ENCODE measurements around the gene HIRA. TPM values are rescaled to one million over a fixed set of nuclear protein-coding genes. Genes with fewer than 3 reads are reported as not detected.
"Not testable (repeated sequence)": the region's sequence is repeated elsewhere in the genome, so short reads cannot be mapped to it uniquely, and the experiment has no call there.

Gene HIRA
- total and polyA plus RNA-seq, 2 experiments from 2014 or later, result 2.7 to 18.6 TPM

DNA sequence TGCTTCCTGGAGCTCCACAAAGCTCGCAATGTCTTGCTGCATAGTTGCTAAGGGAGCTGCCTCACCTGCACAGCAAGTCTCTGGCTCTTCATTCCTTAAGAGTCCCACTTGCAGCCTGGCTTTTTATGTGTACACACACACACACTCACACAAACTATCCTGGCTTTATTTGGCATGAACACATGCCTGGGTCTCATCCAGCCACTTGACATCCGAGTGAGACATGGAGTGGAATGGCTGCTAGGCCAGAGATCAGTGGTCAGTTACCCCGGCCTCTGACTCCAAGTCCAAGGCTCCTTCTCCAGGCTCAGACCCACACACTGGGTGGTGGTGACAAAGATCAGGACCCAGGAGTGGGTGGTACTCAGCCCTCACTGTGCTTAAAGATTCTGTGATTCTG is 102.1 kb downstream of the HIRA start:
- 0 out of 2 replicates have a peak, but pooled peaks cover 7% of the 10 kb centered on the region for H3F3A ChIP-seq (ENCODE audit: insufficient read depth)
- no peaks in the 10 kb centered on the region for H3K4me1 ChIP-seq (ENCODE audit: insufficient read depth)
- H3K9me3 ChIP-seq (ENCODE audit: low read depth), result no peaks in the 10 kb centered on the region
- no peak for DNase-seq
- in situ Hi-C loops (cut with MboI), result no loop called here
- peaks cover 24% of the 10 kb centered on the region; the same call in 1 of the 2 replicates for H3K36me3 ChIP-seq (ENCODE audit: low read depth)
- H3K4me3 ChIP-seq, result no peak overlapping the region
- TF ChIP-seq EZH2 (IDR thresholded peaks at IDR 0.05; ENCODE audit: insufficient read depth, poor library complexity, severe bottlenecking) (no peak), EZH2phosphoT487 (IDR thresholded peaks at IDR 0.05; ENCODE audit: insufficient read depth, low read depth) (no peak)
- H3K79me2 ChIP-seq (ENCODE audit: insufficient read depth), result no peaks in the 10 kb centered on the region
- no peaks in the 10 kb centered on the region for H3K27me3 ChIP-seq (replicated peaks; ENCODE audit: insufficient read depth)
- H2AFZ ChIP-seq, result no peak overlapping the region
- 98 to 100% methylated on average over 3 of the region's 3 CpGs for WGBS, 2 experiments (ENCODE audit: low coverage in 1 of 2, low lambda C conversion rate in 2 of 2, missing lambda C conversion rate in 2 of 2)
- no peaks in the 10 kb centered on the region for H3K9me2 ChIP-seq (ENCODE audit: insufficient read depth)
- H3K27ac ChIP-seq, result no peak overlapping the region
- no peaks in the 10 kb centered on the region for H4K20me1 ChIP-seq (ENCODE audit: insufficient read depth)
- no peak overlapping the region for H3K4me2 ChIP-seq (ENCODE audit: unreplicated experiment)
- H3K9ac ChIP-seq, result no peak overlapping the region

DNA sequence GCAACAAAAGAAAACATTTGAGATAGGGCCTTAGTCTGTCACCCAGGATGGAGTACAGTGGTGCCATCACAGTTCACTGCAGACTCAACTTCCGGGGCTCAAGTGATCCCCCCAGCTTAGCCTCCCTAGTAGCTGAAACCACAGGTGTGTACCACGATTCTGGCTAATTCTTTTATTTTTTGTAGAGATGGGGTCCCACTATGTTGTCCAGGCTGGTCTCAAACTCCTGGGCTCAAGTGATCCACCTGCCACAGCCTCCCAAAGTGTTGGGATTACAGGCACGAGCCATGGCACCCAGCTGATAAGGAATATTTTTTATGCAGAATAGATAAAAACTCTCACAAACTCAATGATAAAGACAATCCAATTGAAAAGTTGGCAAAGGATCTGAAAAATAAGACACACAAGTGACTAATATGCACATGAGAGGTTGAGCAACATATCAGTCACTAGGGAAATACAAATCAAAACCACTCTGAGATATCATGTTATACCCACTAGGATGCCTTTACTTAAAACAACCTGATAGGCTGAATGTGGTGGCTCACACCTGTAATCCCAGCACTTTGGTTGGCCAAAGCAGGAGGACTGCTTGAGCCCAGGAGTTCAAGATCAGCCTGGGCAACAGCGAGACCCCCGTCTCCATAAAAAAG is 106.1 kb downstream of the HIRA start:
- Histone ChIP-seq H4K20me1 (ENCODE audit: insufficient read depth) (no peaks in the 10 kb centered on the region), H3K27me3 (replicated peaks; ENCODE audit: insufficient read depth) (no peaks in the 10 kb centered on the region), H3K4me2 (ENCODE audit: unreplicated experiment) (no peak overlapping the region), H3K4me1 (ENCODE audit: insufficient read depth) (no peaks in the 10 kb centered on the region), H3K79me2 (ENCODE audit: insufficient read depth) (no peaks in the 10 kb centered on the region), H3F3A (ENCODE audit: insufficient read depth) (0 out of 2 replicates have a peak, but pooled peaks cover 7% of the 10 kb centered on the region), H3K36me3 (ENCODE audit: low read depth) (peaks cover 10% of the 10 kb centered on the region; the same call in 1 of the 2 replicates), H3K9me2 (ENCODE audit: insufficient read depth) (no peaks in the 10 kb centered on the region), H3K4me3 (no peak overlapping the region), H3K9ac (no peak overlapping the region), H3K9me3 (ENCODE audit: low read depth) (no peaks in the 10 kb centered on the region), H2AFZ (no peak overlapping the region), H3K27ac (no peak overlapping the region)
- TF ChIP-seq EZH2phosphoT487 (IDR thresholded peaks at IDR 0.05; ENCODE audit: insufficient read depth, low read depth) (no peak), EZH2 (IDR thresholded peaks at IDR 0.05; ENCODE audit: insufficient read depth, poor library complexity, severe bottlenecking) (no peak)
- peak; percentile 39 for DNase-seq
- in situ Hi-C loops (cut with MboI), result no loop called here
- WGBS, 2 experiments (ENCODE audit: low coverage in 1 of 2, low lambda C conversion rate in 2 of 2, missing lambda C conversion rate in 2 of 2), result 94% methylated on average over 5 of the region's 5 CpGs

DNA sequence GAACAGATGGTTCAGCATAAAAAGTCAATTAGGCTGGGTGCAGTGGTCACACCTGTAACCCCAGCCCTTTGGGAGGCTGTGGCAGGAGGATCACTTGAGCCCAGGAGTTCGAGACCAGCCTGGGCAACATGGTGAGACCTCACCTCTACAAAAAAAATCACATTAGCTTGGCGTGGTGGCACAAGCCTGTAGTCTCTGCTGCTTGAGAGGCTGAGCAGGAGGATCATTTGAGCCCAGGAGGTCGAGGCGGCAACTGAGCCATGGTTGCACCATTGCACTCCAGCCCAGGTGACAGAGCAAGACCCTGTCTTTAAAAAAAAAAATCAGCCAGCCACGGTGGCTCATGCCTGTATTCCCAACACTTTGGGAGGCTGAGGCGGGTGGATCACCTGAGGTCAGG is 108.1 kb downstream of the HIRA start:
- H3F3A ChIP-seq (ENCODE audit: insufficient read depth); H3K27me3 ChIP-seq (replicated peaks; ENCODE audit: insufficient read depth); H3K79me2 ChIP-seq (ENCODE audit: insufficient read depth); H3K36me3 ChIP-seq (ENCODE audit: low read depth); H3K9me3 ChIP-seq (ENCODE audit: low read depth); H3K9me2 ChIP-seq (ENCODE audit: insufficient read depth); H3K4me1 ChIP-seq (ENCODE audit: insufficient read depth); H4K20me1 ChIP-seq (ENCODE audit: insufficient read depth); DNase-seq; H3K4me3 ChIP-seq; H3K4me2 ChIP-seq (ENCODE audit: unreplicated experiment); H3K9ac ChIP-seq; H3K27ac ChIP-seq; H2AFZ ChIP-seq: not testable (repeated sequence)
- 84 to 89% methylated on average over 6 of the region's 6 CpGs for WGBS, 2 experiments (ENCODE audit: low coverage in 1 of 2, low lambda C conversion rate in 2 of 2, missing lambda C conversion rate in 2 of 2)
- in situ Hi-C loops (cut with MboI), result loop anchor here (25.0 kb wide), 1 partner anchor 314 kb away; no protein-coding TSS in a partner anchor

DNA sequence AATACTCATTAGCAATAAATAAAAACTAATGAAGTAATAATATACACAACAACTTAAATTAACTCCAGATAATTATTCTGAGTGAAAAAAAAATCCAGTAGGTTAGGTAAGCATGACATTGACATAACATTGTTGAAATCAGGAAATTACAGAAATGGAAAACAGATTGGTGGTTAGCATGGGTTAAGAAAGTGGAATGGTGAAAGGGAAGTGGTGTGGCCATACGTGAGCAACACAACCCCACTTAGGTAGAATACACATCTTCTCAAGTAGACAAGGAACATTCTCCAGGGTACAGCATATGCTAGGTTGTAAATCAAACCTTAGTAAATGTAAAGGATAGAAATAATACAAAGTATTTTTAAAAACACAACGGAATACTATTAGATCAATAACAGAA is 109.8 kb downstream of the HIRA start:
- no peak overlapping the region for H3K4me2 ChIP-seq (ENCODE audit: unreplicated experiment)
- no peak overlapping the region for H2AFZ ChIP-seq
- no peak overlapping the region for H3K9ac ChIP-seq
- no peaks in the 10 kb centered on the region for H3K27me3 ChIP-seq (replicated peaks; ENCODE audit: insufficient read depth)
- no peaks in the 10 kb centered on the region for H3K9me2 ChIP-seq (ENCODE audit: insufficient read depth)
- no peaks in the 10 kb centered on the region for H3K9me3 ChIP-seq (ENCODE audit: low read depth)
- H3K36me3 ChIP-seq (ENCODE audit: low read depth), result no peaks in the 10 kb centered on the region
- 65 to 83% methylated on average over 2 of the region's 2 CpGs for WGBS, 2 experiments (ENCODE audit: low coverage in 1 of 2, low lambda C conversion rate in 2 of 2, missing lambda C conversion rate in 2 of 2)
- 0 out of 2 replicates have a peak, but pooled peaks cover 7% of the 10 kb centered on the region for H3F3A ChIP-seq (ENCODE audit: insufficient read depth)
- H3K27ac ChIP-seq, result no peak overlapping the region
- no peak for DNase-seq
- H3K79me2 ChIP-seq (ENCODE audit: insufficient read depth), result no peaks in the 10 kb centered on the region
- in situ Hi-C loops (cut with MboI), result loop anchor here (25.0 kb wide), 1 partner anchor 316 kb away; no protein-coding TSS in a partner anchor
- H3K4me1 ChIP-seq (ENCODE audit: insufficient read depth), result no peaks in the 10 kb centered on the region
- H4K20me1 ChIP-seq (ENCODE audit: insufficient read depth), result no peaks in the 10 kb centered on the region
- TF ChIP-seq EZH2 (IDR thresholded peaks at IDR 0.05; ENCODE audit: insufficient read depth, poor library complexity, severe bottlenecking), result no peak
- TF ChIP-seq EZH2phosphoT487 (IDR thresholded peaks at IDR 0.05; ENCODE audit: insufficient read depth, low read depth), result no peak
- H3K4me3 ChIP-seq, result no peak overlapping the region

DNA sequence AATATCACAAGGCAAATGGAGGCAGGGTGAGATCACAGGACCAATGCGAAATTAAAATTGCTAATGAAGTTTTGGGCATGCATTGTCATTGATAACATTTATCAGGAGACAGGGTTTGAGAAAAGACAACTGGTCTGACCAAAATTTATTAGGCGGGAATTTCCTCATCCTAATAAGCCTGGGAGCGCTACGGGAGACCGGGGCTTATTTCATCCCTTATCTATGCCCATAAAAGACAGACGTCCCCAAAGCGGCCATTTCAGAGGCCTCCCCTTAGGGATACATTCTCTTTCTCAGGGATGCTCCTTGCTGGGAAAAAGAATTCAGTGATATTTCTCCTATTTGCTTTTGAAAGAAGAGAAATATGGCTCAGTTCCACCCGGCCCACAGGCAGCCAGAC is 111.4 kb downstream of the HIRA start:
- not testable (repeated sequence) for H2AFZ ChIP-seq; H3K79me2 ChIP-seq (ENCODE audit: insufficient read depth); H3K9me3 ChIP-seq (ENCODE audit: low read depth); H3K4me3 ChIP-seq; H3F3A ChIP-seq (ENCODE audit: insufficient read depth); H3K4me1 ChIP-seq (ENCODE audit: insufficient read depth); H3K9ac ChIP-seq; H3K4me2 ChIP-seq (ENCODE audit: unreplicated experiment); DNase-seq; H3K36me3 ChIP-seq (ENCODE audit: low read depth); H3K9me2 ChIP-seq (ENCODE audit: insufficient read depth); H3K27me3 ChIP-seq (replicated peaks; ENCODE audit: insufficient read depth); H4K20me1 ChIP-seq (ENCODE audit: insufficient read depth); H3K27ac ChIP-seq
- in situ Hi-C loops (cut with MboI), result loop anchor here (25.0 kb wide), 1 partner anchor 317 kb away; no protein-coding TSS in a partner anchor
- WGBS, 2 experiments (ENCODE audit: low coverage in 1 of 2, low lambda C conversion rate in 2 of 2, missing lambda C conversion rate in 2 of 2), result 75 to 78% methylated on average over 8 of the region's 8 CpGs
